ENCODE measurements around the gene CELA2A.
"Not testable (repeated sequence)": the region's sequence is repeated elsewhere in the genome, so short reads cannot be mapped to it uniquely, and the experiment has no call there.

Gene CELA2A

DNA sequence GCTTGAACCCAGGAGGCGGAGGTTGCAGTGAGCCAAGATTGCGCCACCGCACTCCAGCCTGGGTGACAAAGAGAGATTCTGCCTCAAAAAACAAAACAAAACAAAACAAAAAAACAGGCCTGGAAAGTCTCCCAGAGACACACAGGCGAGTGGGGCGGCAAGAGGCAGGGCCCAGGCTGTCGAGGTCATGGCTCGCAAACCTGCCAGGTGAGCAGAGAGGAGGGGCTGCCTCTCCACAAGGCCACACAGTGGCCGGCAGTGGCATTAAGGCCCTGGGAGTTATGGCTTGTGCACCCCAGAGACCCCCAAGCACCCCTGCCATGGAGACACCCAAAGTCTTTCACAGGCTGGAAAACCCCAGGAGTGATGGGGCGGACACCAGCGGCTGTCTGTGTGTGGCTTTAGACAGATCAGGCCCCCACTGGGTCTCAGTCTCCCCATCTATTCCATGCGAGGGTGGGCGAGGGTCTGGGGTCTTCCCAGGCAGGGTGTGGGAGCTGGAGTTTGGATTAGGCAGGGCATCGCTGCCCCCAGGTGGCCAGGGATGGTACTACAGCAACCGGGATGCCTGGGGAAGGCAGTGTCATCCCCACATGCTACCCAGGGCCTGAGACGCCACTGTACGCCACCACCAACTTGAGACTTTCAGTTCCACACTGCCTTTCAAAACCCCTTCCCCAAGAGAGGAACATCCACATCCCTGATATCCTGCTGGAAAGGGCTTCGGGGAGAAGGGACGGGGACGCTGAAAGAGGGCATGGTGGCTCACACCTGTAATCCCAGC is 25.6 kb upstream of the CELA2A start:
- Mint-ChIP-seq H3K36me3 (ENCODE audit: low read depth) (peaks cover 2% of the 10 kb centered on the region), H3K9me3 (no peaks in the 10 kb centered on the region), H3K4me1 (peaks cover 6% of the 10 kb centered on the region), H3K27ac (no peak overlapping the region), H3K27me3 (no peaks in the 10 kb centered on the region), H3K4me3 (no peak overlapping the region)
- DNase-seq (peak; percentile 83), ATAC-seq (peak; percentile 48)

DNA sequence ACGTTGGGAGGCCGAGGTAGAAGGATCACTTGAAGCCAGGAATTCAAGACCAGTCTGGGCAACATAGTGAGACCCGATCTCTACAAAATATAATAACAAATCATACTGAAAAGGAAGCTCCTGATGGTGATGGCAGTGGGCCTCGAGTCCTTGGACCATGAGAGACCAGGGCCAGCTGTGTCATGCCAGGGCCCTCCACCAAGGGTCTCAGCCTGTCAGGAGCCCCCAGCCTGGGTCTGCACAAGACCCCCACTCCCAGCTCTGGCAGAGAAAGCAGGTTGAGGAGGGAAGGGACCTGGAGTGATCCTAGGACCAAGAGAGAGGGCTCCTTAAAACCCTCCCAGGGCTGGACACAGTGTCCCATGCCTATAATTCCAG is 25.0 kb upstream of the CELA2A start:
- no peak overlapping the region for H3K4me3 Mint-ChIP-seq
- peaks cover 2% of the 10 kb centered on the region for H3K36me3 Mint-ChIP-seq (ENCODE audit: low read depth)
- H3K4me1 Mint-ChIP-seq = no peaks in the 10 kb centered on the region
- no peaks in the 10 kb centered on the region for H3K9me3 Mint-ChIP-seq
- H3K27me3 Mint-ChIP-seq = no peaks in the 10 kb centered on the region
- H3K27ac Mint-ChIP-seq = no peak overlapping the region
- no peak for DNase-seq
- ATAC-seq = no peak

DNA sequence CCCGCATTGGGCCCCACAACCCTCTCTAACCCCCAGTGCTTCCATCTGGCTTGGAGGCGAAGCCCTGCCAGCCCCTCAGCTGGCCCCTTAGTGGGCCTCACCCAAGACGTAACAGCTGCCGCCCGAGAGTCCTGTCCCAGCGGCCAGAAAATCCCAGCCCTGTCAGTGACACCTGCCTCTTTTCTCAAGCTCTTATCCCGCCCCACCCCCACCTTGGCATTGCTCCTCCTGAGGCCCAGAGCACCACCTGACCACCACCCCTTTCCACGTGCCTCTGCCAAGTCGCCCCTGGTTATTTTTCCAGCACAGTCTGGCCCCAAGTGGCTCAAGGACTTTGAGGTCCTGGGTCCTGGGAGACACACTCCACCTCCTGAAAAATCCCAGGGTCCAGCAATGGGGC is 24.2 kb upstream of the CELA2A start:
- H3K36me3 Mint-ChIP-seq (ENCODE audit: low read depth) = peaks cover 2% of the 10 kb centered on the region
- DNase-seq (no peak), ATAC-seq (no peak)
- no peaks in the 10 kb centered on the region for H3K4me1 Mint-ChIP-seq
- H3K27ac Mint-ChIP-seq = no peak overlapping the region
- no peaks in the 10 kb centered on the region for H3K9me3 Mint-ChIP-seq
- no peaks in the 10 kb centered on the region for H3K27me3 Mint-ChIP-seq
- H3K4me3 Mint-ChIP-seq = no peak overlapping the region

DNA sequence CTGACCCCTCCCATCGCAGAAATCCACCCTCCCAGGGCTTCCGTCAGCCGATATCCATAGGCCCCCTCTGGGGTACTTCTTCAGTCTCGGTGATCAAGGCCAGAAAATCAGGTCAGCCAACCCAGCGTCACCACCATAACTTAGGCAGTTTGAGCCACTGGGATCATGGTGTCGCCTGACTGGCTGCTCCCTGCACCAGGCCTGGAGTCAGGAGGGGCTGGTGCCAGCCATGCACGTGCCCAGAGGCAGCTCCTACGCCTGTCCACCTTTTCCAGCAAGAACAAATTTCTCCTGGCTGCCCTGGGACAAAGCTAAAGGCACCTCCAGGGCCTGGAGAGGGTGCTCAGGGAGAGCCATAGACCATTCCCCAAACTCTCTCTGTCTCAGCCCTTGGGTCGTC is 23.1 kb upstream of the CELA2A start:
- Mint-ChIP-seq H3K9me3 (no peaks in the 10 kb centered on the region), H3K4me1 (no peaks in the 10 kb centered on the region), H3K27ac (no peak overlapping the region), H3K36me3 (ENCODE audit: low read depth) (peaks cover 2% of the 10 kb centered on the region), H3K4me3 (no peak overlapping the region), H3K27me3 (no peaks in the 10 kb centered on the region)
- no peak for ATAC-seq
- no peak for DNase-seq

DNA sequence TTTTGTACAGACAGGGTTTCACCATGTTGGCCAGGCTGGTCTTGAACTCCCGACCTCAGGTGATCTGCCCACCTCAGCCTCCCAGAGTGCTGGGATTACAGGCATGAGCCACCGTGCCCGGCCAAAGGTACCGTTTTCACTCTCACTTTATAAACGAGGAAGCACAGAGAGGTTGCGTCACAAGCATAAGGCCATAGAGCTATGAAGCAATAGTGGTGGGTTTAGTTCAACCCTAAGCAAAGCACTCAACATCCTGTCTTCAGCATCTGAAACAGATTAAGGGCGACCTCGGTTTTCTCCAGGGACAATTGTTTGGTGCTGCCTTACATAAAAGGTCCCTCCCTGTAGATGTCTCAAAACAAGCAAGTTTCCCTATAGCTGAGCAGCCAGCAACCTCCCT is 21.8 kb upstream of the CELA2A start:
- not testable (repeated sequence) for H3K4me3 Mint-ChIP-seq; H3K27ac Mint-ChIP-seq; DNase-seq; ATAC-seq; H3K9me3 Mint-ChIP-seq; H3K36me3 Mint-ChIP-seq (ENCODE audit: low read depth); H3K27me3 Mint-ChIP-seq; H3K4me1 Mint-ChIP-seq

DNA sequence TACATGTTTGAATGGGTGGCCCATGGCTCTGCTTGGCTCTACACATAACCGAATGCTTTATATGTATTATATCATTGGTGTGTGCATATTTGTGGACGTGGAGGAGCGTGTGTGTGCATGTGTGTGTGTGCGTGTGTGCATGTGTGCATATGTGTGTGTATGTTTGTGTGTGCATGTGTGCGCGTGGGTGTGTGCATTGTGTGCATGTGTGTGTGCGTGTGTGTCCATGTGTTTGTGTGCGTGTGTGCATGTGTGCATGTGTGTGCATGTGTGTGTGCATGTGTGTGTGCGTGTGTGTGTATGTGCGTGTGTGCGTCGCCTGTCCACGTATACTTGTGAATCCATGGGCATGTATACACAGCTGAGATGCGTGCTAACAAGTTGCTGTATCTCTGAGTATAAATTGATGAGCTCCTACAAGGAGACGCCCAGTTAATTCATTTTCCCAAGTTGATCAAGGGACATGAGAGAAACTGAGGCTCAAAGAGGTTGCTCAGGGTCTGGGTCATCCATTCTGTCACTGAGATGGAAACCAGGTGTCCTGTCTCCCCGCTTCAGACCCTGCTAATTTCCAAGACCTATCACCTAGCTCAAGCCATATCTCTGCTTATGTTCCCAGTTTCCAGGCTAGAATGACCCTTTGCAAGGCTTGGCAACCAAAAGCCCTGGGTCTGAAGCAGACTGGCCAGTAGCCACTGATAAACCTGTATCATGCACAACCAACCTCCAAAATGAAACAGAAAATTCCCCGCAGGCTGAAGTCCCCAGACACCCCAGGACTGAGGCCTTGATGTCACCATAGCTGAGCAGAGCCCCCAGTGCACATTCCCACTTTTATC is 21.1 kb upstream of the CELA2A start:
- no peak for DNase-seq
- no peak for ATAC-seq
- no peak overlapping the region for H3K4me3 Mint-ChIP-seq
- no peaks in the 10 kb centered on the region for H3K9me3 Mint-ChIP-seq
- H3K27me3 Mint-ChIP-seq = no peaks in the 10 kb centered on the region
- no peaks in the 10 kb centered on the region for H3K36me3 Mint-ChIP-seq (ENCODE audit: low read depth)
- no peak overlapping the region for H3K27ac Mint-ChIP-seq
- H3K4me1 Mint-ChIP-seq = no peaks in the 10 kb centered on the region

DNA sequence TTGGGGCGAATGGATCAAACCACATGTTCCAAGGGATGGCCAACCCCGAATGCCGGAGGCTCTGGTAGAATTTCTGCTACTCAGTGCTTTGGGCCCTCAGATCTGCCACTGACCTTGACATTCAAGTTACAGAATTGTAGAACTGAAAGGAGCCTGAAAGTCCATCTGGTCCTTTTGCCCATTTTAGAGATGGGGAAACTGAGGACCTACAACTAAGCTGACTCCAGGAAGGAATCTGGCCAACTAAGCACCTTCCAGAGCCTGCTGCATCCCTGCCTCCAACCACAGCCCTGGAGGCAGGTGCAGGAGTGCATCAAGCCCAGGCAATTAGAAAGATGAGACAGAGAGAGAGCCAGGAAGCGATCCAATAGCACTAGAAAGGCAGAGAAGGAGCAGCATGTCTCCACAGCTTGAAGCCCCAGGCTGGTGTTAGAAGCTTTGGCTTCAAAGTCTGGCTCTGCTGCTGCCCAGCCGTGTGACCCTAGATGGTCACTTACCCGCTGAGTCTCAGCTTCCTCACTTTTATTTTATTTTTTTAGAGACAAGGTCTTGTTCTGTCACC is 19.6 kb upstream of the CELA2A start:
- H3K36me3 Mint-ChIP-seq (ENCODE audit: low read depth) = no peaks in the 10 kb centered on the region
- no peaks in the 10 kb centered on the region for H3K9me3 Mint-ChIP-seq
- no peaks in the 10 kb centered on the region for H3K27me3 Mint-ChIP-seq
- ATAC-seq = no peak
- no peak for DNase-seq
- no peak overlapping the region for H3K27ac Mint-ChIP-seq
- no peak overlapping the region for H3K4me3 Mint-ChIP-seq
- H3K4me1 Mint-ChIP-seq = no peaks in the 10 kb centered on the region

DNA sequence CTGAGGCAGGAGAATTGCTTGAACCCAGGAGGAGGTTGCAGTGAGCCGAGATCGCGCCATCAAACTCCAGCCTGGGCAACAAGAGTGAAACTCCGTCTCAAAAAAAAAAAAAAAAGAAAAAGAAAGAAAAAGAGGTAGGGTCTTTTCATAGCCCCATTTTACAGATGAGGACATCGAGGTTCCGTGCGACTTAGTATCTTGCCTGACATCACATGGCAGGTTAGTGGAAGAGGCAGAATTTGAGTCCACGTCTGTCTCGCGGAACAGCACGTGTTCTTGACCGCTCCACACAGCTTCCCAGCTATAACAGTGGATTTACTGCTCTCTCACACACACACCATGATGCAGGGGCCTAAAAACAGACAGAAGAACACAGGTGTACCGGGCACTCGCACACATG is 17.2 kb upstream of the CELA2A start:
- Mint-ChIP-seq H3K4me3 (no peak overlapping the region), H3K27me3 (no peaks in the 10 kb centered on the region), H3K9me3 (no peaks in the 10 kb centered on the region), H3K27ac (no peak overlapping the region), H3K4me1 (no peaks in the 10 kb centered on the region), H3K36me3 (ENCODE audit: low read depth) (no peaks in the 10 kb centered on the region)
- no peak for ATAC-seq
- no peak for DNase-seq

DNA sequence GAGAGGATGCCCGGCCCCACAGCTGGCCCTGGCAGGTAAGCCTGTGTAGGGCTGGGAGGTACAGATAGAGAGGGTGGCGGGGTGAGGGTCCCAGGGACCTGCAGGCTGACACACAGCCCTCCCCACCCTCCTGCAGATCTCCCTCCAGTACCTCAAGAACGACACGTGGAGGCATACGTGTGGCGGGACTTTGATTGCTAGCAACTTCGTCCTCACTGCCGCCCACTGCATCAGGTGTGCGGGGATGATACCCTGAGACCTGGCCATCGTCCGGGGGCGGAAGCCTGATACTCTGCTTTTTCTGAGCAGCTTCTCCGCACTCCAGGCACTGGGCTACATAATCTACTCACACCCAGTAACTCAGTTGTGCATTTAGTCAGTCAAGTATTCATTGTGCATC is 16.2 kb upstream of the CELA2A start:
- H3K36me3 Mint-ChIP-seq (ENCODE audit: low read depth) = no peaks in the 10 kb centered on the region
- no peaks in the 10 kb centered on the region for H3K4me1 Mint-ChIP-seq
- H3K27ac Mint-ChIP-seq = no peak overlapping the region
- no peaks in the 10 kb centered on the region for H3K9me3 Mint-ChIP-seq
- ATAC-seq = no peak
- no peak overlapping the region for H3K4me3 Mint-ChIP-seq
- DNase-seq = no peak
- H3K27me3 Mint-ChIP-seq = no peaks in the 10 kb centered on the region

DNA sequence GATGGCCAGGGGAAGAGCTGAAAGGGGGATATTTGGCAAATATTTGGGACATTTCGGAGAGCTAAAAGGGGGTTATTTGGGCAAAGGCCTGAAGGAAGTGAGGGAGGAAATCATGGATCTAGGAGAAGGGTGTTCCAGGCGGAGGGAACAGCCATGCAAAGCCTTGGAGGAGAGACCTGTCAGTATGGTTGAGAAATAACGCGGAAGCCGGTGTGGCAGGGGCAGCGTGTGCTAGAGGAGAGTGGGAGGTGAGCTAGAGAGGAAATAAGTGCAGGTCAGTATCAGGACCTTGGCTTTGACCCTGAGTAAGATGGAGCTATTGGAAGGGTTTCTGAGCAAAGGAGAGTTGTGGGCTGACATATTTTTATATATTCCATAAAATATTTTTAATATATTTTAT is 15.3 kb upstream of the CELA2A start:
- H3K36me3 Mint-ChIP-seq (ENCODE audit: low read depth) = no peaks in the 10 kb centered on the region
- no peak overlapping the region for H3K27ac Mint-ChIP-seq
- ATAC-seq (no peak), DNase-seq (no peak)
- H3K9me3 Mint-ChIP-seq = no peaks in the 10 kb centered on the region
- H3K4me3 Mint-ChIP-seq = no peak overlapping the region
- no peaks in the 10 kb centered on the region for H3K4me1 Mint-ChIP-seq
- H3K27me3 Mint-ChIP-seq = peaks cover 5% of the 10 kb centered on the region

DNA sequence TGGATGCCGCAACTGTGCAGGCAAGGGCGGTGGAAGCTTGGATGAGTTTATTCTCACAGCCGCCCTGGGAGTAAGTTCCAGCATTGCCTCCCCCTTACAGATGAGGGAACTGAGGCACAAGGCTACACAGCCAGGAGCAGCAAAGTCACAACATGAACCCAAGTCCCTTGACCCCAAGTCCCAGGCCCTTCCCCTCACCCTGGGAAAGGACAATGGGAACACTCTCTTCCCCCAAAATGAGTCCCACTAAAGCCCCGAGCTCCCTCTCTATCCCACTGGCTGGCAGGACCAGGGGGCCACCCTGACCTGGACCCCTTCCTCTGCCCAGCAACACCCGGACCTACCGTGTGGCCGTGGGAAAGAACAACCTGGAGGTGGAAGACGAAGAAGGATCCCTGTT is 14.4 kb upstream of the CELA2A start:
- ATAC-seq (no peak), DNase-seq (no peak)
- Mint-ChIP-seq H3K9me3 (no peaks in the 10 kb centered on the region), H3K27ac (no peak overlapping the region), H3K27me3 (peaks cover 6% of the 10 kb centered on the region), H3K36me3 (ENCODE audit: low read depth) (no peaks in the 10 kb centered on the region), H3K4me1 (no peaks in the 10 kb centered on the region), H3K4me3 (no peak overlapping the region)

DNA sequence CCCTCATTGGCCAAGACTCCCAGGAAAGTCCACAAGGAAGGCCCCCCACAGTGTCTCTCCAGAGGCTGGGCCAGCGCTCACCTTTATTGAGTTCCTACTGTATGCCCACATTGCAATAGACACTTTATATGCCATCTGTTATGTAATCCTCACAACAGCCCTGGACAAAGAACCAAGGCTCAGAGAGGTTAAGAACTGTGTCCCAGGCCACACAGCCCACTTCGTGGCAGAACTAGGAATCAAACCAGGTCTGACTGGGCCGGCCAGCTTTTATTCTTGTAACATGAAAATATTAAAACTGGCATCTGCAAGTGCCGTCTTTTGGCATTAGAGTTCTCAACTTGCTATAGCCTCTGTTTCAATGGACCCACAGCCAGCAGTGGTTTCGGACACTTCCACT is 13.8 kb upstream of the CELA2A start:
- H3K9me3 Mint-ChIP-seq = no peaks in the 10 kb centered on the region
- no peaks in the 10 kb centered on the region for H3K4me1 Mint-ChIP-seq
- no peak for DNase-seq
- H3K4me3 Mint-ChIP-seq = no peak overlapping the region
- no peak overlapping the region for H3K27ac Mint-ChIP-seq
- no peak for ATAC-seq
- H3K27me3 Mint-ChIP-seq = peaks cover 13% of the 10 kb centered on the region
- H3K36me3 Mint-ChIP-seq (ENCODE audit: low read depth) = no peaks in the 10 kb centered on the region

DNA sequence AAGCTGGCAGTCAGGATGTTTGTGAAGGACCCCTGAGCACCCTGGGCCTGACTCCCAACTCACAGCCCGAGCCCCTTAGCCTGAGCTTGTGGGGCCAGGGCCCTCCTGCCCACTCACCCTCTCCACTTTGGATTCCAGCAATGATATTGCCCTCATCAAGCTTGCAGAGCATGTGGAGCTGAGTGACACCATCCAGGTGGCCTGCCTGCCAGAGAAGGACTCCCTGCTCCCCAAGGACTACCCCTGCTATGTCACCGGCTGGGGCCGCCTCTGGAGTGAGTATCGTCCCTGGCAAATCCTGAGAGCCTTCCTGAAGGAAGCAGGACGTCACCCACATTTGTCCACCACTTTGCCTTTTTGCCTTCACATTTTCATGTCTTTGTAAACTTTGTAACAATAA is 13.3 kb upstream of the CELA2A start:
- H3K36me3 Mint-ChIP-seq (ENCODE audit: low read depth) = no peaks in the 10 kb centered on the region
- H3K4me1 Mint-ChIP-seq = no peaks in the 10 kb centered on the region
- ATAC-seq (no peak), DNase-seq (no peak)
- H3K9me3 Mint-ChIP-seq = no peaks in the 10 kb centered on the region
- peaks cover 16% of the 10 kb centered on the region for H3K27me3 Mint-ChIP-seq
- H3K4me3 Mint-ChIP-seq = no peak overlapping the region
- H3K27ac Mint-ChIP-seq = no peak overlapping the region

DNA sequence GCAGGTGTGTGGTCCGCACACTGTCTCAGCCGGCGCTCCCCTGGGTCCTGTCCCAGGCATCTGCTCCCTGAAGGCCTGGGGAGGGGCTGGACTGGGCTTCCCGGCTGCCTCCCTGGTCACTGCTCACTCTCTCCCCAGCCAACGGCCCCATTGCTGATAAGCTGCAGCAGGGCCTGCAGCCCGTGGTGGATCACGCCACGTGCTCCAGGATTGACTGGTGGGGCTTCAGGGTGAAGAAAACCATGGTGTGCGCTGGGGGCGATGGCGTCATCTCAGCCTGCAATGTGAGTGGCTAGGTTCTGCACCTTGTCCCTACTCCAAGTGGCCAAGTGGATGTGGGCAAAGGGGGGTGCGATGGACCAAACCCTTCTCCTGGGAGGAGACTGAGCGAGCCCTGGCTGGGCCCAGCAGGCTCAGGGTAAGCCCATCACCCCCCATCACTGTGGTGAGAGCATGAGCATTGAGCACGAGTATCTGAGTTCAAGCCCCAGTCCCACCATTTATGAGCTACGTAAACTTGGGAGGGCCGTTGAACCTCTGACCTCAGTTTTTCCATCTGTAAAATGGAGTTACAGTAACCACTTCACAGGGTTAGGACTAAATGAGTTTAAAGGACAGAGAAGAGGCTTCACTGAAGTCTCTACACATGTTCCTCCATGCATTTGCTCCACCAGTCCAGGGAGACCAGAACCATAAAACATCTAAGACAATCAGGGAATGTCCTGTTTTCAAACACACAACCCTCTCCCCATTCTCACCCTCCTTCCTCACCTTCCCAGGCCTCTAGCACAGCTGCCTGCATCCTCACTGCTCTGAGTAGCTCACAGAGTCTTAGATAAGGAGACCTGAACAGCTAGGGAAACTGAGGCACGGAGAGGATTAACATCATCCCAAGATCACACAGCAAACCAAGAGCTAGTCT is 11.8 kb upstream of the CELA2A start:
- Mint-ChIP-seq H3K9me3 (no peaks in the 10 kb centered on the region), H3K27ac (no peak overlapping the region), H3K36me3 (ENCODE audit: low read depth) (no peaks in the 10 kb centered on the region), H3K4me1 (no peaks in the 10 kb centered on the region), H3K27me3 (peaks cover 16% of the 10 kb centered on the region), H3K4me3 (no peak overlapping the region)
- DNase-seq (no peak), ATAC-seq (no peak)
